Measurements from ENCODE around the gene RNF103. TPM values are rescaled to one million over a fixed set of nuclear protein-coding genes. Genes with fewer than 3 reads are reported as not detected.

Gene RNF103
- total and polyA plus RNA-seq, 8 donors, result 17.4 to 28.4 (median 21.8) TPM

DNA sequence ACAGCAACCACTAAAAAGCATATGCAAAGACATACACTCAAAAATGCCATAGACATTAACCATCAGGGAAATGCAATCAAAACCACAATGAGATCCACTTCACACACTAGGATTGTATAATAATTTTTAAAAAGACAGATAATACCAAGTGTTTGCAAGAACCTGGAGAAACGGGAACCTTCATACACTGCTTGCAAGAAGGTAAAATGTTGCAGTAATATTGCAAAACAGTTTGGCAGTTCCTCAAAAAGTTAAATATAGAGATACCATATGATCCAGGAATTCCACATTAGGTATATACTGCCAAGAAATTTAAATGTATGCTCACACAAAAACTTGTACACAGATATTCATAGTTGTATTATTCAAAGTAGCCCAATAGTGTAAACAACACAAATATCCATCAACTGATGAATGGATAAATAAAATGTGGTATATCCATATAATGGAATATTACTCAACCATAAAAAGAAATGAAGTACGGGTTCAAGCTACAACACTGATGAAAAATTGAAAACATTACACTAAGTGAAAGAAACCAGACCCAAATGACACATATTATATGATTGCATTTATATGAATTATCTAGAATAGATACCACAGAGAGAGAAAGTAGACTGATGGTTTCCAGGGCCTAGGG lies 45.7 kb downstream of the RNF103 start:
- H3K4me3 ChIP-seq, result no peak overlapping the region
- ATAC-seq (no peak), DNase-seq (no peak), FAIRE-seq (no peak)
- H3K27me3 ChIP-seq, result no peaks in the 10 kb centered on the region
- intact Hi-C loops (cut with DNase I), result no loop called here
- no peaks in the 10 kb centered on the region for H3K36me3 ChIP-seq
- H3K9me3 ChIP-seq, result no peaks in the 10 kb centered on the region
- no peaks in the 10 kb centered on the region for H3K4me1 ChIP-seq
- no peak for TF ChIP-seq CTCF (IDR thresholded peaks at IDR 0.05)
- WGBS, 2 donors, result 85 to 92% methylated on average over 2 of the region's 2 CpGs
- H3K27ac ChIP-seq, result no peak overlapping the region

DNA sequence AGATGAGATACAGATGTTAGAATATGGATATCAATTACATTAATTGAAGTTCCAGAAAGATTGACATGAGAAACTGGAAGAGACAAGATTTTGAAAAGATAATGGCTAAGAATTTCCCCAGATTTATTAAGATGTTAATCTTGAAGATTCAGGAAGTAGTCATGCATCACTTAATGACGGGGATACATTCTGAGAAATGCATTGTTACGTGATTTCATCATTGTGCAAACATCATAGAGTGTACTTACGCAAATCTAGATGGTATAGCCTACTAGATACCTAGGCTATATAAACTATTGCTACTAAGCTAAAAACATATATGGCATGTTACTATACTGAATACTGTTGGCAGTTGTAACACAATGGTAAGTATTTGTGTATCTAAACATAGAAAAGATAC lies 53.6 kb downstream of the RNF103 start:
- ATAC-seq (no peak), FAIRE-seq (no peak), DNase-seq (no peak)
- Histone ChIP-seq H3K36me3 (no peaks in the 10 kb centered on the region), H3K27ac (no peak overlapping the region), H3K27me3 (no peaks in the 10 kb centered on the region), H3K9me3 (no peaks in the 10 kb centered on the region), H3K4me1 (peaks cover 0 to 9% (median 3%) of the 10 kb centered on the region in 3 donors), H3K4me3 (no peak overlapping the region)
- intact Hi-C loops (cut with DNase I), result no loop called here
- WGBS, 2 donors, result 88 to 91% methylated on average over 3 of the region's 3 CpGs
- TF ChIP-seq CTCF (IDR thresholded peaks at IDR 0.05), result no peak

DNA sequence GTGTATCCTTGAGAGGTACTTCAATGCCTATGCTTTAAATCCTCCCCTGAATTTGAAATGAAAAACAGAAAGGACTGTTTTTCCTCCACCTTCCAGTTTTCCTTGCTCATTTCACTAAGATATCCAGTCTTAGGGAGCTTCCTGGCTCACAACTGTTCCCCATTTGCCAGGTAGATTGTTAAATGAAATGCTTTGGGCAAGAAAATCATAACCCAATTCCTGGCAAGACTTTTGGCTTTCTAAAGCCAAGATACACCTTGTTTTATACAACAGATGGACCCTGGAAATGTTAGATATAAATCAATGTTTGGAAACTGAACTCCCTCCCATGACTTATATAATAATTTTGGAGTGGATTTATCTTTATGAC lies 56.9 kb downstream of the RNF103 start:
- intact Hi-C loops (cut with DNase I), result no loop called here
- H3K4me1 ChIP-seq, result peaks cover 2 to 23% (median 12%) of the 10 kb centered on the region in 3 donors
- no peaks in the 10 kb centered on the region for H3K9me3 ChIP-seq
- ATAC-seq (no peak), DNase-seq (no peak), FAIRE-seq (no peak)
- no peaks in the 10 kb centered on the region for H3K36me3 ChIP-seq
- peak overlapping the region; percentile 51 to 73 (median 60) for H3K27ac ChIP-seq
- TF ChIP-seq CTCF (IDR thresholded peaks at IDR 0.05), result no peak
- no peak overlapping the region for H3K4me3 ChIP-seq
- no peaks in the 10 kb centered on the region for H3K27me3 ChIP-seq

DNA sequence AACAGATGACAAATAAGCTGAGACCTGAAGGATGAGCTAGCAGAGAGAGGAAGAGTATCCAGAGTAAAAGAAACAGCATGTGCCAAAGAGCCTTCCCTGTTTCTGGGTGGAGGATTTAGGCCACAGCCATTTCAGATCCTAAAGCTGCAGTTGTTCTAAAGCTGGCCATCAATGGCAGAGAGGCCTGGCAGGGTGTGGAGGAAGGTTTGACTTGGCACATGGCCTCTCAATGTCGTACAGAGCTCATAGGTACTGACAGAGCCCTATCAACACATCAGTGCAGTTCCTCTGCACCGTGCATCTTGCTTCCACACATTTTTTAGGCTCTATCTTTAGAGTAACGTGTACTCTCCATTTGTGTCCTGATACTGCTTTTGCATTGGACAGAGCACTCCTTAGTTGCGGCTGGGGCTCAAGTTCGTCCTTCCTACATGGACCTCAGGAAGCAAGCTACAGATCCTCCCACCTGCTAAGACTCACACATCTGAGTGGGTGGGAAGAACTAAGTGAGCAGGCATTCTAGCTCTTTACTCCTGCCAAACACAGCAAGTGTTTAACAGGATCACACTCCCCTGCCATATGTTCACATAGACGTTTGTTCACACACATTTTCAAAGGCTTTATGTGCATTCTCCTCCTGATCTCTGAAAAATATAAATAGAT lies 57.4 kb downstream of the RNF103 start:
- no peak overlapping the region for H3K4me3 ChIP-seq
- DNase-seq (peak in 2 of 6 donors; percentile 55 to 63), ATAC-seq (peak; percentile 9 to 55 (median 18)), FAIRE-seq (no peak)
- peaks cover 8 to 28% (median 17%) of the 10 kb centered on the region in 3 donors for H3K4me1 ChIP-seq
- H3K27ac ChIP-seq, result peak overlapping the region; percentile 51 to 73 (median 60)
- WGBS, 2 donors, result 28 to 33% methylated on average over 6 of the region's 6 CpGs
- intact Hi-C loops (cut with DNase I), result no loop called here
- no peaks in the 10 kb centered on the region for H3K36me3 ChIP-seq
- no peaks in the 10 kb centered on the region for H3K9me3 ChIP-seq
- no peak for TF ChIP-seq CTCF (IDR thresholded peaks at IDR 0.05)
- H3K27me3 ChIP-seq, result no peaks in the 10 kb centered on the region

DNA sequence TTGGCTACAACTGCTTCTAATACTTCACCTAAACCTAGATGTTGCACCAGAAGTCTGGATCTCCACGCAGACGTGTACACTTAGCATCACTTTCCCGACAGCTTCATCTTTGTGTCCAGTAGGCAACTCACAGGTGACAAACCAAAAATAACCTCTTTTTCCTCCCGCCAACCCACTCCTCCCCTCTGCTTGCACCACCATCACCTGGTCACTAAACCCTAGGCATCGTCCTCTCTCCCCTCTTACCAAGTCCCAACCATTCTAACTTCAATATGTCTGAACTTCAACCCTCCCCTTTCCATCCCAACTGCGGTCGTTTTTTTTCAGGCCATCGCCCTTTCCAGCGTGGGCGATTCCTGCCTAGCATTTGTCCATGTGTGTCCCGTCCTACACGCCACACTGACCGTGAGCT lies 60.0 kb downstream of the RNF103 start:
- ATAC-seq (no peak), FAIRE-seq (no peak)

More for the DNA sequence above, 60.0 kb downstream of the RNF103 start:
- no peak for DNase-seq
- H3K27me3 ChIP-seq, result no peaks in the 10 kb centered on the region
- peaks cover 13 to 30% (median 23%) of the 10 kb centered on the region in 3 donors for H3K4me1 ChIP-seq
- H3K9me3 ChIP-seq, result no peaks in the 10 kb centered on the region
- peak overlapping the region; percentile 64 to 88 (median 74) for H3K4me3 ChIP-seq
- peak overlapping the region; percentile 99 to 100 (median 100) for H3K27ac ChIP-seq
- intact Hi-C loops (cut with DNase I), result no loop called here
- TF ChIP-seq CTCF (IDR thresholded peaks at IDR 0.05), result no peak
- H3K36me3 ChIP-seq, result no peaks in the 10 kb centered on the region
- 74 to 80% methylated on average over 13 of the region's 13 CpGs for WGBS, 2 donors
